ENCODE measurements around the gene GALNT3. TPM values are rescaled to one million over a fixed set of nuclear protein-coding genes. Genes with fewer than 3 reads are reported as not detected.

Gene GALNT3
- total and polyA plus RNA-seq, 2 of the 8 experiments (the other 6 are each of a cell fraction or from before 2014, with no cell fraction given) = 3.4 to 23.6 TPM

DNA sequence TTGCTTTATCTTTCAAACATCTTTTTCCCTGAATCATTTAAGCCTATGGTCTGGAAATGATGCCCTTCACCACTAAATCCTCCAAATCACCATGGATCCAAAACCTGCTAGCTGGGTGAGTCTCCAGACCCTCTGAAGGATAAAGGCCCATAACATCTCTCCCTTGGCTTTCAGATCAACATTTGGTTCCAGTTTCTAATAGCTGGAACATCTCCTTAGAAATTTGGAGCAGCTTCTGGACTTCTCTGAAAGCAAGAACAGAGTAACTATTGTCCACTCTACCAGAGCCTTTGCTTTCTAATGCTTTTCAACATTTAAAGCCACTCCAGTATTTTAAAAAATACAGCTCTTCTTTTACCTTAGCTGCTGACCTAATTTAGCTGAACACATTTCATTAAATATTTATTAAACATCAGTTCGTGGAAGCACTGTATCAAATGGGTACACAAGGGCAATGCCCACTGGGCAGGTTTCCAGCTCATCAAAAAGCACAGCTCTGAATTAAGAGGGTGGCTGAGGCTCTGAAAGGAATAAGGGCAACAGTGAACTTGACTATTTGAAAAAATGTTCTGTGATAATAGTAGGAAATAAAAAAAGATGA, 75.3 kb downstream of the GALNT3 start:
- POLR2A ChIA-PET (ENCODE audit: partially characterized antibody) = interaction anchor here (0.7 kb wide), 1 partner anchor 87 kb away, joined by 3 read pairs; no protein-coding TSS in a partner anchor

More for the DNA sequence above, 75.3 kb downstream of the GALNT3 start:
- FAIRE-seq = no peak
- Histone ChIP-seq H3K56ac (replicated peaks; ENCODE audit: insufficient read length, low read depth, low read length) (no peak overlapping the region), H4K8ac (ENCODE audit: extremely low read depth, insufficient read depth, low read length) (no peak overlapping the region), H3K36me3 (ENCODE audit: control insufficient read depth in 2 of 4, insufficient read depth in 4 of 4, low read length in 3 of 4) (no peaks in the 10 kb centered on the region), H2AFZ (ENCODE audit: low read length) (no peak overlapping the region), H4K5ac (ENCODE audit: insufficient read length, low read depth, low read length) (no peak overlapping the region), H3K18ac (ENCODE audit: extremely low read depth, low read length) (no peak overlapping the region), H3K9me3 (ENCODE audit: insufficient read depth in 2 of 2, low read depth in 1 of 2, low read length in 1 of 2) (no peaks in the 10 kb centered on the region), H2BK5ac (ENCODE audit: low read depth, low read length) (no peak overlapping the region), H4K20me1 (replicated peaks in 1 of 2; ENCODE audit: control insufficient read depth in 1 of 2, insufficient read depth in 2 of 2, low read length in 2 of 2) (no peaks in the 10 kb centered on the region), H3K4me3 (ENCODE audit: extremely low read depth in 1 of 4, insufficient read depth in 2 of 4, low read depth in 3 of 4, low read length in 4 of 4) (no peak overlapping the region), H2BK12ac (ENCODE audit: low read depth, low read length) (no peak overlapping the region), H3K23ac (ENCODE audit: insufficient read length) (no peak overlapping the region), H2AK5ac (ENCODE audit: low read depth, low read length) (no peak overlapping the region), H3K79me2 (ENCODE audit: control insufficient read depth in 1 of 2, insufficient read depth in 2 of 2, low read length in 2 of 2) (no peaks in the 10 kb centered on the region), H3K4me1 (replicated peaks in 1 of 4; ENCODE audit: control insufficient read depth in 3 of 4, insufficient read depth in 4 of 4, low read length in 3 of 4) (no peaks in the 10 kb centered on the region), H2BK15ac (ENCODE audit: low read length) (no peak overlapping the region), H2BK20ac (ENCODE audit: low read length) (no peak overlapping the region), H3K27me3 (replicated peaks in 1 of 4; ENCODE audit: control insufficient read depth in 3 of 4, extremely low read depth in 1 of 4, insufficient read depth in 3 of 4, low read length in 3 of 4) (no peaks in the 10 kb centered on the region), H3K79me1 (ENCODE audit: low read depth, low read length) (no peaks in the 10 kb centered on the region), H3K27ac (ENCODE audit: low read depth, low read length) (no peak overlapping the region), H3K9ac (replicated peaks in 1 of 4; ENCODE audit: extremely low read depth in 1 of 4, low read depth in 3 of 4, low read length in 3 of 4) (no peak overlapping the region), H3K4ac (replicated peaks; ENCODE audit: insufficient read length, low read depth, low read length) (no peak overlapping the region), H3K23me2 (ENCODE audit: low read depth, low read length) (no peaks in the 10 kb centered on the region), H3K14ac (ENCODE audit: insufficient read length) (no peak overlapping the region), H2BK120ac (replicated peaks; ENCODE audit: low read depth, low read length) (no peak overlapping the region), H3K4me2 (ENCODE audit: insufficient read depth in 1 of 2, low read depth in 2 of 2, low read length in 2 of 2) (no peak overlapping the region), H4K91ac (replicated peaks; ENCODE audit: insufficient read length, low read length) (no peak overlapping the region)
- no peak for DNase-seq (ENCODE audit: low read depth in 1 of 2, low spot score in 2 of 2)
- WGBS, 2 experiments (ENCODE audit: extremely low coverage in 1 of 2, insufficient coverage in 1 of 2, insufficient read length in 1 of 2, insufficient replicate concordance in 2 of 2, low coverage in 1 of 2, low lambda C conversion rate in 2 of 2, missing lambda C conversion rate in 1 of 2) = 88% methylated on average over 1 of the region's 1 CpG; no CpG with 5 or more reads in 1 of the 2 experiments
- CTCF ChIA-PET (ENCODE audit: partially characterized antibody) = interaction anchor here (0.6 to 1.3 kb wide), 7 partner anchors 9 to 634 kb away, joined by 3 to 4 read pairs (median 3); no protein-coding TSS in a partner anchor
- TF ChIP-seq RXRA (IDR thresholded peaks at IDR 0.05; ENCODE audit: insufficient read depth, low read depth, low read length) = no peak
- TF ChIP-seq, protein P1, sequence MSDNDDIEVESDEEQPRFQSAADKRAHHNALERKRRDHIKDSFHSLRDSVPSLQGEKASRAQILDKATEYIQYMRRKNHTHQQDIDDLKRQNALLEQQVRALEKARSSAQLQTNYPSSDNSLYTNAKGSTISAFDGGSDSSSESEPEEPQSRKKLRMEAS (IDR thresholded peaks at IDR 0.05) = no peak
- TF ChIP-seq, protein P2, sequence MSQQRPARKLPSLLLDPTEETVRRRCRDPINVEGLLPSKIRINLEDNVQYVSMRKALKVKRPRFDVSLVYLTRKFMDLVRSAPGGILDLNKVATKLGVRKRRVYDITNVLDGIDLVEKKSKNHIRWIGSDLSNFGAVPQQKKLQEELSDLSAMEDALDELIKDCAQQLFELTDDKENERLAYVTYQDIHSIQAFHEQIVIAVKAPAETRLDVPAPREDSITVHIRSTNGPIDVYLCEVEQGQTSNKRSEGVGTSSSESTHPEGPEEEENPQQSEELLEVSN (IDR thresholded peaks at IDR 0.05) = no peak
